ENCODE measurements around the gene DTNB.

DTNB gene

DNA sequence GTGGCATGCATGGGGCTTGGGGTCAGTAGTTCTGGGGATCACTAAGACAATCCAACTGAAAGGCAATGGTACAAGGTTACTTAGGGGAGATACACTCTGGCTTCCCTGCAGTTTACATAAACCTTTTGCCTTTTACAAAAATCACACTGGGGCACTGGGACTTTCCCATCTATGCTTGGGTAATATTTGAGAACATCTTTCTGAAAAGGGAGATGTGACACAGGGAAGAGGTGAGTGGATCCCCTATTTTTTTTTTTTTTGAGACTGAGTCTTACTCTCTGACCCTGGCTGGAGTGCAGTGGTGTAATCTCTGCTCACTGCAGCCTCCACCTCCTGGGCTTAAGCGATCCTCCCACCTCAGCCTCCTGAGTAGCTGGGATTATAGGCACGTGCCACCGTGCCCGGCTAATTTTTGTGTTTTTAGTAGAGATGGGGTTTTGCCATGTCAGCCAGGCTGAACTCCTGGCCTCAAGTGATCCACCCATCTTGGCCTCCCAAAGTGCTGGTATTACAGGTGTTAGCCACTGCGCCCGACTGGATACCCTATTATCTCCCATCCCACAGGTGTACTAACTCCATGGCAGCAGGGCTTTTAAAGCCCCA, 248.8 kb downstream of the DTNB start:
- no peaks in the 10 kb centered on the region for H3K27me3 ChIP-seq (ENCODE audit: insufficient read depth, low read depth, severe bottlenecking)
- no peaks in the 10 kb centered on the region for H3K36me3 ChIP-seq
- H3K27ac ChIP-seq: no peak overlapping the region
- DNase-seq: no peak
- TF ChIP-seq, protein P1, sequence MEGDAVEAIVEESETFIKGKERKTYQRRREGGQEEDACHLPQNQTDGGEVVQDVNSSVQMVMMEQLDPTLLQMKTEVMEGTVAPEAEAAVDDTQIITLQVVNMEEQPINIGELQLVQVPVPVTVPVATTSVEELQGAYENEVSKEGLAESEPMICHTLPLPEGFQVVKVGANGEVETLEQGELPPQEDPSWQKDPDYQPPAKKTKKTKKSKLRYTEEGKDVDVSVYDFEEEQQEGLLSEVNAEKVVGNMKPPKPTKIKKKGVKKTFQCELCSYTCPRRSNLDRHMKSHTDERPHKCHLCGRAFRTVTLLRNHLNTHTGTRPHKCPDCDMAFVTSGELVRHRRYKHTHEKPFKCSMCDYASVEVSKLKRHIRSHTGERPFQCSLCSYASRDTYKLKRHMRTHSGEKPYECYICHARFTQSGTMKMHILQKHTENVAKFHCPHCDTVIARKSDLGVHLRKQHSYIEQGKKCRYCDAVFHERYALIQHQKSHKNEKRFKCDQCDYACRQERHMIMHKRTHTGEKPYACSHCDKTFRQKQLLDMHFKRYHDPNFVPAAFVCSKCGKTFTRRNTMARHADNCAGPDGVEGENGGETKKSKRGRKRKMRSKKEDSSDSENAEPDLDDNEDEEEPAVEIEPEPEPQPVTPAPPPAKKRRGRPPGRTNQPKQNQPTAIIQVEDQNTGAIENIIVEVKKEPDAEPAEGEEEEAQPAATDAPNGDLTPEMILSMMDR (IDR thresholded peaks at IDR 0.05; ENCODE audit: low read depth, low read length): no peak
- no peak overlapping the region for H3K4me3 ChIP-seq (ENCODE audit: low read depth, low read length)
- no peaks in the 10 kb centered on the region for H3K9me3 ChIP-seq (ENCODE audit: severe bottlenecking)

DNA sequence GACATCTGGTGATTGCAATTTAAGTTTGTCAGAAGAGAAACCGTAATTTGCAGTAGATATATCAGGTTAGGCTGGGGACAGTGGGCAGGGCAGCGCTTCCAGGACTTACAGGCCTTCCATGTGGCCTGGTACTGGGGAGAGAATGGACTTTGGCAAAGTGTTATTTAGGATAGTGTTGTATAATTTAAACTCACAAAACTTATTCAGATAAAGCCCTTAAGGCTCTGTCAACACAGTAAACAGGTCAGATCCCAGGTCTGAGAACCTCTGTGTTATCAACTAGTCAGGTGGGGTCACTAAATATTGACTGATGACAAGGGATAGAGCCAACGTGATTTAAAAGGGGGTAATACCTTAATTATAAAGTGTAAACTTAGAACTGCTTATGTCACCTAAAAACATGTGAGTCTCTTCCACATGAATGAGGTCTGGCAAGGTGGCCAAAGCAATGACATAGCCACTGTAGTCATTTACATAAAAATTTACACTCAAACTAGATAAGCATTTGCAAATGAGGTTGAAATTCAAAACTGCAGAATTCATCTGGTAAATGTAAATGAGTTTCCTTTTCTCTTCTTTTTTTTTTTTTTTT, 251.5 kb downstream of the DTNB start:
- no peaks in the 10 kb centered on the region for H3K27me3 ChIP-seq (ENCODE audit: insufficient read depth, low read depth, severe bottlenecking)
- no peaks in the 10 kb centered on the region for H3K36me3 ChIP-seq
- H3K9me3 ChIP-seq (ENCODE audit: severe bottlenecking): no peaks in the 10 kb centered on the region
- DNase-seq: no peak
- TF ChIP-seq, protein P1 (IDR thresholded peaks at IDR 0.05; ENCODE audit: low read depth, low read length): no peak
- no peak overlapping the region for H3K4me3 ChIP-seq (ENCODE audit: low read depth, low read length)
- no peak overlapping the region for H3K27ac ChIP-seq

- H3K27ac ChIP-seq: no peak overlapping the region
These were observed 252.1 kb downstream of the DTNB start for GRCh38 chr2:25421289-25421688.

DNA sequence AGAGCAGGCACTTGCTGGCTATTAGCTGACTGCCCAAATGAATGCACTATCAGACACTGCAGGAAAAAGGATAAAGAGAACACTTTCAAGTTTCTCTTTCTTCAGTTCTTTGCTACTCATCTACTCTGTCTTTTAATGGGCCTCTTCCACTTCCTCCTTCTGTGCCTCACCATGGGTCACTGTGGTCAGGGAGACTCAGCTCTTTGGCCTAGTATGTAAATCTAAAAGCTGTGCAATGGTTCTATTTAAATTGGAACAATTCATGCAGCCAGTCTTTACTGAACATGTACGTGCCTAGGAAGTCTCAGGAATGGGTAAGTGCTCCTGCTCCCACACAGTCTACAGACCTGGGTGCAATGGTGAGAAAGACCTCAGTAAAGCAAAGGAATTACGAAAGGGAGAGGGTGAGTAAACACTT, 252.5 kb downstream of the DTNB start:
- TF ChIP-seq, protein P1 (IDR thresholded peaks at IDR 0.05; ENCODE audit: low read depth, low read length): no peak
- Histone ChIP-seq H3K27ac (no peak overlapping the region), H3K27me3 (ENCODE audit: insufficient read depth, low read depth, severe bottlenecking) (no peaks in the 10 kb centered on the region), H3K4me3 (ENCODE audit: low read depth, low read length) (no peak overlapping the region), H3K36me3 (no peaks in the 10 kb centered on the region), H3K9me3 (ENCODE audit: severe bottlenecking) (no peaks in the 10 kb centered on the region)
- no peak for DNase-seq

More at GRCh38 chr2:25421289-25421688, 252.1 kb downstream of the DTNB start:
- Histone ChIP-seq H3K4me3 (ENCODE audit: low read depth, low read length) (no peak overlapping the region), H3K27me3 (ENCODE audit: insufficient read depth, low read depth, severe bottlenecking) (no peaks in the 10 kb centered on the region), H3K9me3 (ENCODE audit: severe bottlenecking) (no peaks in the 10 kb centered on the region), H3K36me3 (no peaks in the 10 kb centered on the region)
- DNase-seq: no peak
- TF ChIP-seq, protein P1 (IDR thresholded peaks at IDR 0.05; ENCODE audit: low read depth, low read length): no peak

- Histone ChIP-seq H3K27me3 (ENCODE audit: insufficient read depth, low read depth, severe bottlenecking) (no peaks in the 10 kb centered on the region), H3K4me3 (ENCODE audit: low read depth, low read length) (no peak overlapping the region), H3K36me3 (no peaks in the 10 kb centered on the region), H3K9me3 (ENCODE audit: severe bottlenecking) (no peaks in the 10 kb centered on the region), H3K27ac (no peak overlapping the region)
- TF ChIP-seq, protein P1 (IDR thresholded peaks at IDR 0.05; ENCODE audit: low read depth, low read length): no peak
- no peak for DNase-seq
These were observed 253.6 kb downstream of the DTNB start for GRCh38 chr2:25419678-25420242.
